HG02571 (cell line): ENCODE data around the gene RNF187.

Source experiments
- ATAC-seq: cut with Tn5 transposase; IDR thresholded peaks from one replicate; pipeline ENCODE4 v1.9.1; 2021; ENCODE audit warnings: mild to moderate bottlenecking, moderate library complexity; ENCODE audit not compliant: unreplicated experiment

Gene RNF187

GRCh38 chr1:228487336-228488124, at the start of gene RNF187:
Gene RNF187, plus strand, starts transcription at chr1:228487382.
- ATAC-seq = peak; percentile 62

GRCh38 chr1:228437424-228437962, 49.7 kb upstream of the RNF187 start:
- no peak for ATAC-seq

- no peak for ATAC-seq
Measured at GRCh38 chr1:228438266-228438665, 48.9 kb upstream of the RNF187 start.

- ATAC-seq = no peak
Measured at GRCh38 chr1:228440761-228441500, 46.3 kb upstream of the RNF187 start.

GRCh38 chr1:228443395-228443794, 43.8 kb upstream of the RNF187 start:
- ATAC-seq = no peak

GRCh38 chr1:228445490-228445842, 41.7 kb upstream of the RNF187 start:
- no peak for ATAC-seq

GRCh38 chr1:228445843-228446650, 41.1 kb upstream of the RNF187 start:
- peak; percentile 65 for ATAC-seq

GRCh38 chr1:228446852-228447251, 40.3 kb upstream of the RNF187 start:
- ATAC-seq = no peak

GRCh38 chr1:228448372-228448771, 38.8 kb upstream of the RNF187 start:
- no peak for ATAC-seq

GRCh38 chr1:228450200-228450599, 37.0 kb upstream of the RNF187 start:
- no peak for ATAC-seq

GRCh38 chr1:228452194-228453021, 34.8 kb upstream of the RNF187 start:
- ATAC-seq = no peak

GRCh38 chr1:228453022-228453560, 34.1 kb upstream of the RNF187 start:
- no peak for ATAC-seq

GRCh38 chr1:228453614-228454013, 33.6 kb upstream of the RNF187 start:
- ATAC-seq = no peak

- ATAC-seq = no peak
Measured at GRCh38 chr1:228454238-228454637, 32.9 kb upstream of the RNF187 start.

GRCh38 chr1:228455715-228456114, 31.5 kb upstream of the RNF187 start:
- ATAC-seq = no peak

- ATAC-seq = no peak
Measured at GRCh38 chr1:228456252-228457016, 30.7 kb upstream of the RNF187 start.

- peak; percentile 1 for ATAC-seq
Measured at GRCh38 chr1:228457017-228457395, 30.2 kb upstream of the RNF187 start.

GRCh38 chr1:228457396-228458176, 29.6 kb upstream of the RNF187 start:
- peak; percentile 86 for ATAC-seq
